Measurements from ENCODE around the gene SLC38A1.

SLC38A1 gene

GRCh38 chr12:46149079-46149464, 119.8 kb downstream of the SLC38A1 start:
- Histone ChIP-seq H3K4me1 (ENCODE audit: control insufficient read depth, insufficient read depth, low read length) (peaks cover 5% of the 10 kb centered on the region; the same call in 1 of the 2 replicates), H3K9ac (ENCODE audit: low read length) (no peak overlapping the region), H3K4me3 (ENCODE audit: low read depth, low read length) (no peak overlapping the region), H3K27me3 (ENCODE audit: control insufficient read depth, insufficient read depth, low read length) (no peaks in the 10 kb centered on the region), H3K36me3 (ENCODE audit: control insufficient read depth, insufficient read depth, low read length) (no peaks in the 10 kb centered on the region), H3K27ac (ENCODE audit: low read depth, low read length) (no peak overlapping the region), H3K9me3 (ENCODE audit: control insufficient read depth, insufficient read depth, low read depth, low read length) (no peaks in the 10 kb centered on the region)

- Histone ChIP-seq H3K9me3 (ENCODE audit: control insufficient read depth, insufficient read depth, low read depth, low read length) (no peaks in the 10 kb centered on the region), H3K27me3 (ENCODE audit: control insufficient read depth, insufficient read depth, low read length) (no peaks in the 10 kb centered on the region), H3K9ac (ENCODE audit: low read length) (no peak overlapping the region), H3K4me3 (ENCODE audit: low read depth, low read length) (no peak overlapping the region), H3K36me3 (ENCODE audit: control insufficient read depth, insufficient read depth, low read length) (no peaks in the 10 kb centered on the region), H3K4me1 (ENCODE audit: control insufficient read depth, insufficient read depth, low read length) (peaks cover 5% of the 10 kb centered on the region; the same call in 1 of the 2 replicates), H3K27ac (ENCODE audit: low read depth, low read length) (no peak overlapping the region)
Observed at GRCh38 chr12:46148327-46149078, 120.3 kb downstream of the SLC38A1 start.

- Histone ChIP-seq H3K4me1 (ENCODE audit: control insufficient read depth, insufficient read depth, low read length) (peaks cover 5% of the 10 kb centered on the region; the same call in 1 of the 2 replicates), H3K9ac (ENCODE audit: low read length) (no peak overlapping the region), H3K9me3 (ENCODE audit: control insufficient read depth, insufficient read depth, low read depth, low read length) (no peaks in the 10 kb centered on the region), H3K36me3 (ENCODE audit: control insufficient read depth, insufficient read depth, low read length) (no peaks in the 10 kb centered on the region), H3K27ac (ENCODE audit: low read depth, low read length) (no peak overlapping the region), H3K4me3 (ENCODE audit: low read depth, low read length) (no peak overlapping the region), H3K27me3 (ENCODE audit: control insufficient read depth, insufficient read depth, low read length) (no peaks in the 10 kb centered on the region)
Observed at GRCh38 chr12:46147144-46147543, 121.7 kb downstream of the SLC38A1 start.

- Histone ChIP-seq H3K9me3 (ENCODE audit: control insufficient read depth, insufficient read depth, low read depth, low read length) (no peaks in the 10 kb centered on the region), H3K36me3 (ENCODE audit: control insufficient read depth, insufficient read depth, low read length) (no peaks in the 10 kb centered on the region), H3K27ac (ENCODE audit: low read depth, low read length) (no peak overlapping the region), H3K4me3 (ENCODE audit: low read depth, low read length) (no peak overlapping the region), H3K4me1 (ENCODE audit: control insufficient read depth, insufficient read depth, low read length) (peaks cover 2% of the 10 kb centered on the region; the same call in 1 of the 2 replicates), H3K27me3 (ENCODE audit: control insufficient read depth, insufficient read depth, low read length) (no peaks in the 10 kb centered on the region), H3K9ac (ENCODE audit: low read length) (no peak overlapping the region)
Observed at GRCh38 chr12:46145881-46146280, 123.0 kb downstream of the SLC38A1 start.

- no peaks in the 10 kb centered on the region for H3K36me3 ChIP-seq (ENCODE audit: control insufficient read depth, insufficient read depth, low read length)
- H3K27ac ChIP-seq (ENCODE audit: low read depth, low read length) = no peak overlapping the region
- H3K4me1 ChIP-seq (ENCODE audit: control insufficient read depth, insufficient read depth, low read length) = no peaks in the 10 kb centered on the region; the same call in 1 of the 2 replicates
- H3K9ac ChIP-seq (ENCODE audit: low read length) = no peak overlapping the region
- H3K9me3 ChIP-seq (ENCODE audit: control insufficient read depth, insufficient read depth, low read depth, low read length) = no peaks in the 10 kb centered on the region
- H3K27me3 ChIP-seq (ENCODE audit: control insufficient read depth, insufficient read depth, low read length) = no peaks in the 10 kb centered on the region
- H3K4me3 ChIP-seq (ENCODE audit: low read depth, low read length) = no peak overlapping the region
Observed at GRCh38 chr12:46144433-46144832, 124.4 kb downstream of the SLC38A1 start.

- Histone ChIP-seq H3K27ac (ENCODE audit: low read depth, low read length) (no peak overlapping the region), H3K36me3 (ENCODE audit: control insufficient read depth, insufficient read depth, low read length) (no peaks in the 10 kb centered on the region), H3K9ac (ENCODE audit: low read length) (no peak overlapping the region), H3K9me3 (ENCODE audit: control insufficient read depth, insufficient read depth, low read depth, low read length) (no peaks in the 10 kb centered on the region), H3K27me3 (ENCODE audit: control insufficient read depth, insufficient read depth, low read length) (no peaks in the 10 kb centered on the region), H3K4me3 (ENCODE audit: low read depth, low read length) (no peak overlapping the region), H3K4me1 (ENCODE audit: control insufficient read depth, insufficient read depth, low read length) (no peaks in the 10 kb centered on the region)
Observed at GRCh38 chr12:46136249-46136648, 132.6 kb downstream of the SLC38A1 start.

GRCh38 chr12:46135750-46136149, 133.1 kb downstream of the SLC38A1 start:
- Histone ChIP-seq H3K36me3 (ENCODE audit: control insufficient read depth, insufficient read depth, low read length) (no peaks in the 10 kb centered on the region), H3K4me3 (ENCODE audit: low read depth, low read length) (no peak overlapping the region)

GRCh38 chr12:46134852-46135251, 134.0 kb downstream of the SLC38A1 start:
- Histone ChIP-seq H3K9me3 (ENCODE audit: control insufficient read depth, insufficient read depth, low read depth, low read length) (no peaks in the 10 kb centered on the region), H3K27me3 (ENCODE audit: control insufficient read depth, insufficient read depth, low read length) (no peaks in the 10 kb centered on the region)

More at GRCh38 chr12:46135750-46136149, 133.1 kb downstream of the SLC38A1 start:
- Histone ChIP-seq H3K9me3 (ENCODE audit: control insufficient read depth, insufficient read depth, low read depth, low read length) (no peaks in the 10 kb centered on the region), H3K9ac (ENCODE audit: low read length) (no peak overlapping the region), H3K27me3 (ENCODE audit: control insufficient read depth, insufficient read depth, low read length) (no peaks in the 10 kb centered on the region), H3K27ac (ENCODE audit: low read depth, low read length) (no peak overlapping the region), H3K4me1 (ENCODE audit: control insufficient read depth, insufficient read depth, low read length) (no peaks in the 10 kb centered on the region)

GRCh38 chr12:46134205-46134811, 134.5 kb downstream of the SLC38A1 start:
- no peaks in the 10 kb centered on the region for H3K9me3 ChIP-seq (ENCODE audit: control insufficient read depth, insufficient read depth, low read depth, low read length)
- no peak overlapping the region for H3K4me3 ChIP-seq (ENCODE audit: low read depth, low read length)
- H3K4me1 ChIP-seq (ENCODE audit: control insufficient read depth, insufficient read depth, low read length) = no peaks in the 10 kb centered on the region
- no peak overlapping the region for H3K9ac ChIP-seq (ENCODE audit: low read length)
- H3K36me3 ChIP-seq (ENCODE audit: control insufficient read depth, insufficient read depth, low read length) = no peaks in the 10 kb centered on the region
- H3K27me3 ChIP-seq (ENCODE audit: control insufficient read depth, insufficient read depth, low read length) = no peaks in the 10 kb centered on the region
- H3K27ac ChIP-seq (ENCODE audit: low read depth, low read length) = no peak overlapping the region

More at GRCh38 chr12:46134852-46135251, 134.0 kb downstream of the SLC38A1 start:
- H3K27ac ChIP-seq (ENCODE audit: low read depth, low read length) = no peak overlapping the region
- H3K36me3 ChIP-seq (ENCODE audit: control insufficient read depth, insufficient read depth, low read length) = no peaks in the 10 kb centered on the region
- H3K4me1 ChIP-seq (ENCODE audit: control insufficient read depth, insufficient read depth, low read length) = no peaks in the 10 kb centered on the region
- H3K9ac ChIP-seq (ENCODE audit: low read length) = no peak overlapping the region
- H3K4me3 ChIP-seq (ENCODE audit: low read depth, low read length) = no peak overlapping the region

GRCh38 chr12:46133751-46134150, 135.1 kb downstream of the SLC38A1 start:
- Histone ChIP-seq H3K27me3 (ENCODE audit: control insufficient read depth, insufficient read depth, low read length) (no peaks in the 10 kb centered on the region), H3K9ac (ENCODE audit: low read length) (no peak overlapping the region), H3K9me3 (ENCODE audit: control insufficient read depth, insufficient read depth, low read depth, low read length) (no peaks in the 10 kb centered on the region), H3K4me1 (ENCODE audit: control insufficient read depth, insufficient read depth, low read length) (no peaks in the 10 kb centered on the region), H3K36me3 (ENCODE audit: control insufficient read depth, insufficient read depth, low read length) (no peaks in the 10 kb centered on the region), H3K27ac (ENCODE audit: low read depth, low read length) (no peak overlapping the region), H3K4me3 (ENCODE audit: low read depth, low read length) (no peak overlapping the region)
